CD8-positive, alpha-beta memory T cell (primary cell): Measurements from ENCODE around the gene KRTAP4-9. TPM values are rescaled to one million over a fixed set of nuclear protein-coding genes. Genes with fewer than 3 reads are reported as not detected.
A peak's percentile ranks its signal among the peaks of the same experiment; 100 is the strongest.
"Not testable (repeated sequence)": the region's sequence is repeated elsewhere in the genome, so short reads cannot be mapped to it uniquely, and the experiment has no call there.

Experiments
- CTCF ChIA-PET: fragments of 350-600 bp; sonication (Branson Sonifier 250); formaldehyde crosslinking; loops from one replicate; lab custom pipeline; 2021; ENCODE audit warnings: antibody characterized with exemption; lab: Charles Lee
- POLR2A ChIA-PET: fragments of 350-600 bp; sonication (Branson Sonifier 250); formaldehyde crosslinking; loops from one replicate; lab custom pipeline; 2021; ENCODE audit warnings: antibody characterized with exemption; lab: Charles Lee
- DNase-seq, 5 donors: peaks; one replicate each; pipeline versions ENCODE4 v3.0.0 to v3.0.0-alpha.2; 2020 to 2022; ENCODE audit warnings: mixed read lengths in 1 of 5
- H3K27ac ChIP-seq: one replicate; pipeline ENCODE4 v1.7.0; 2013; ENCODE audit warnings: low read depth, mild to moderate bottlenecking, low read length, moderate library complexity
- H3K27me3 ChIP-seq: 2 replicates; pipeline ENCODE4 v1.7.0; 2013; ENCODE audit warnings: low read length, mild to moderate bottlenecking; ENCODE audit not compliant: insufficient read depth, poor library complexity, severe bottlenecking
- H3K36me3 ChIP-seq: 2 replicates; pipeline ENCODE4 v1.7.0; 2013; ENCODE audit warnings: mild to moderate bottlenecking, low read length, moderate library complexity; ENCODE audit not compliant: insufficient read depth
- H3K4me1 ChIP-seq: 2 replicates; pipeline ENCODE4 v1.7.0; 2013; ENCODE audit warnings: mild to moderate bottlenecking, low read length, moderate library complexity; ENCODE audit not compliant: insufficient read depth
- H3K4me3 ChIP-seq: 2 replicates; pipeline ENCODE4 v1.7.0; 2013; ENCODE audit warnings: mild to moderate bottlenecking, low read length
- H3K9me3 ChIP-seq: 2 replicates; pipeline ENCODE4 v1.7.0; 2013; ENCODE audit warnings: mild to moderate bottlenecking, low read length
- H3K27ac Mint-ChIP-seq, 8 donors: one replicate each; pipeline ENCODE4 v1.8.0; 2020 to 2021; ENCODE audit warnings: mixed read lengths in 8 of 8, mild to moderate bottlenecking in 6 of 8, inconsistent platforms in 3 of 8, moderate library complexity in 3 of 8
- H3K27me3 Mint-ChIP-seq, 2 donors: one replicate each; pipeline ENCODE4 v1.8.0; 2020 to 2021; ENCODE audit warnings: mixed read lengths in 2 of 2, mild to moderate bottlenecking in 1 of 2, moderate library complexity in 1 of 2
- H3K36me3 Mint-ChIP-seq, 3 donors: one replicate each; pipeline ENCODE4 v1.8.0; 2020 to 2021; ENCODE audit warnings: mixed read lengths in 3 of 3, inconsistent platforms in 1 of 3, mild to moderate bottlenecking in 1 of 3
- H3K4me1 Mint-ChIP-seq, 3 donors: one replicate each; pipeline ENCODE4 v1.8.0; 2020 to 2021; ENCODE audit warnings: mixed read lengths in 3 of 3, inconsistent platforms in 1 of 3, mild to moderate bottlenecking in 1 of 3
- H3K4me3 Mint-ChIP-seq, 7 donors: one replicate each; pipeline ENCODE4 v1.8.0; 2020 to 2021; ENCODE audit warnings: mixed read lengths in 7 of 7, mild to moderate bottlenecking in 6 of 7, moderate library complexity in 4 of 7, inconsistent platforms in 2 of 7
- H3K9me3 Mint-ChIP-seq, 5 donors: one replicate each; pipeline ENCODE4 v1.8.0; 2020 to 2022; ENCODE audit warnings: mixed read lengths in 5 of 5, mild to moderate bottlenecking in 3 of 5, moderate library complexity in 2 of 5, inconsistent platforms in 1 of 5
- polyA plus RNA-seq: library from polyadenylated mRNA; unstranded; fragments of 300-500 nt; fragmentation: Illumina TruSeq; gene quantifications from one replicate; pipeline ENCODE4 v1.2.3, GENCODE V29; 2021
- total RNA-seq, 2 experiments: library from RNA; stranded (reverse); gene quantifications; one replicate each; pipeline ENCODE4 v1.2.3, GENCODE V29; 2021

KRTAP4-9 gene
- total and polyA plus RNA-seq, 3 experiments from 2014 or later = not detected

DNA sequence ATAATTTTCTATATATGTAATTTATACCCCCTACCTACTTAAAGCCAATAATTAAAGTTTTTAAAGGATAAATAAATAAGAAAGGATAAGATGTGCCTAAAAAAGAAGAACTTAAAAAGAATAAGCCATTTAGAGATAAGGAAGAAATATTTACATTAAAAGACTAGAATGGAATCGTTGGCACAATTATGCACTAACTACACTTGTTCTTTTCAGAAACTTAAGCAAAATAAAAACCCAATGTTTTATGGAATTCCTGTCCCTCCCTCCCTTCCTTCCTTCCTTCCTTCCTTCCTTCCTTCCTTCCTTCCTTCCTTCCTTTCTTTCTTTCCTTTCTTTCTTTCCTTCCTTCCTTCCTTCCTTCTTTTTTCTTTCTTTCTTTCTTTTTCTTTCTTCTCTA is 39.7 kb downstream of the KRTAP4-9 start:
- Histone ChIP-seq H3K9me3 (no peaks in the 10 kb centered on the region), H3K36me3 (no peaks in the 10 kb centered on the region), H3K27me3 (no peaks in the 10 kb centered on the region), H3K4me1 (no peaks in the 10 kb centered on the region), H3K27ac (no peak overlapping the region), H3K4me3 (no peak overlapping the region)
- Mint-ChIP-seq H3K36me3 (peaks cover 0 to 28% (median 5%) of the 10 kb centered on the region in 3 donors), H3K4me1 (peaks cover 0 to 2% (median 0%) of the 10 kb centered on the region in 3 donors), H3K9me3 (peaks cover 5 to 32% (median 14%) of the 10 kb centered on the region in 5 donors), H3K27me3 (peaks cover 3 to 36% of the 10 kb centered on the region in 2 donors), H3K4me3 (no peak overlapping the region), H3K27ac (peak overlapping the region in 1 of 8 donors; percentile 28)
- CTCF ChIA-PET = no interaction called here
- POLR2A ChIA-PET = no interaction called here
- DNase-seq = no peak

DNA sequence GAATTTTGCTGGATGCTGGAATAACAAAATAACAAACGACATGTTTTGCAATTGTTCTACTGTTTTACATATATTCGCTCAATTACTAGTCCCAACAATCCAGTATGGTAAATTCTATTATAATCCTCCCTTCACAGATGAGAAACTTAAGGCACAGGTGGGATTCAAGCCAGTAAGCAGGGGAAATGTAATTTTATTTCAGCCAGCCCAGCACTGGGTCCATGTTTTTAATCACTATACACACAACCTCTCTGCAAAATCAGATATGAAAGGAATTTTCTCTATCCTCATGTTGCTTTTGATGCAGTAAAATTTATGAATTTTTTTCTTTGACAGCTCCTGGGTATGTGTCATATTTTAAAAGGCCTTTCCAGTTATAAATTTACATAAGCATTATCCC is 40.1 kb downstream of the KRTAP4-9 start:
- ChIA-PET POLR2A (no interaction called here), CTCF (no interaction called here)
- H3K27ac ChIP-seq = no peak overlapping the region
- no peak for DNase-seq
- no peaks in the 10 kb centered on the region for H3K9me3 ChIP-seq
- H3K4me1 ChIP-seq = no peaks in the 10 kb centered on the region
- no peak overlapping the region for H3K4me3 ChIP-seq
- no peaks in the 10 kb centered on the region for H3K27me3 ChIP-seq
- H3K36me3 Mint-ChIP-seq = peaks cover 0 to 28% (median 5%) of the 10 kb centered on the region in 3 donors
- H3K27ac Mint-ChIP-seq = peak overlapping the region in 2 of 8 donors; percentile 7 to 28
- H3K4me3 Mint-ChIP-seq = no peak overlapping the region
- peaks cover 0 to 2% (median 0%) of the 10 kb centered on the region in 3 donors for H3K4me1 Mint-ChIP-seq
- peaks cover 3 to 36% of the 10 kb centered on the region in 2 donors for H3K27me3 Mint-ChIP-seq
- H3K9me3 Mint-ChIP-seq = peaks cover 3 to 32% (median 14%) of the 10 kb centered on the region in 5 donors
- no peaks in the 10 kb centered on the region for H3K36me3 ChIP-seq

DNA sequence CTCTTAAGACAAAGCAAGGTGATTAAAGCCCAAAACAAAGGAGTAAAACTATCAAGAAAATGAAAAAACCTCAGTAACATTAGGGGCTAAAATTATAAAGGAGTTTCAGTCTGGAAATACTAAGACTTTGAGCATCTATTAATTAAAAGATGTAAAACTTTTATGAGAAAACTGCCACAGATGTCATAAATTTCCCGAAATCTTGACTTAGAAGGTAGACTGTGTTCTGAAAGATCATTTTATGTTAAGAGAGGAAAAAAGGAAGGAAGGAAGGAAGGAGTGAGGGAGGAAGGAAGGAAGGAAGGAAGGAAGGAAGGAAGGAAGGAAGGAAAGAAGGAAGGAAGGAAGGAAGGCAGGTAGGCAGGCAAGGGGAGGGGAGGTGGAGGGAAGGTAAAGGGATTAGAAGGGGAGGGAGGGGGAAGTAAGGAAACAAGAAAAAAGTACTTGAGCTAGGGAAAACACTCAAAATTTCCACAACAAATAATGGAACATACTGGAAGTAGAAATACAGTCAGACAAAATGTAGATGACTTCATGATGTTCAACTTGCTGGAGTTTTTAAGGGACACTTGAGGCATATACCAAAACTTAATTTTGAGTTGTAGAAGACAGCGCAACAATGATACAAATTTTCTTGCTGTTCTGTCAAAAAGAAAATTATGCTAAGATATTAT is 42.5 kb downstream of the KRTAP4-9 start:
- H3K36me3 ChIP-seq = no peaks in the 10 kb centered on the region
- POLR2A ChIA-PET = interaction anchor here (0.7 kb wide), 1 partner anchor 87 kb away, joined by 3 read pairs; no protein-coding TSS in a partner anchor
- H3K9me3 ChIP-seq = no peaks in the 10 kb centered on the region
- Mint-ChIP-seq H3K4me1 (peaks cover 0 to 2% (median 0%) of the 10 kb centered on the region in 3 donors), H3K27me3 (peaks cover 3 to 27% of the 10 kb centered on the region in 2 donors), H3K27ac (no peak overlapping the region), H3K36me3 (peaks cover 0 to 13% (median 5%) of the 10 kb centered on the region in 3 donors), H3K9me3 (peaks cover 0 to 18% (median 9%) of the 10 kb centered on the region in 5 donors), H3K4me3 (no peak overlapping the region)
- no peaks in the 10 kb centered on the region for H3K27me3 ChIP-seq
- CTCF ChIA-PET = no interaction called here
- no peak for DNase-seq
- no peak overlapping the region for H3K27ac ChIP-seq
- H3K4me1 ChIP-seq = no peaks in the 10 kb centered on the region
- H3K4me3 ChIP-seq = no peak overlapping the region

DNA sequence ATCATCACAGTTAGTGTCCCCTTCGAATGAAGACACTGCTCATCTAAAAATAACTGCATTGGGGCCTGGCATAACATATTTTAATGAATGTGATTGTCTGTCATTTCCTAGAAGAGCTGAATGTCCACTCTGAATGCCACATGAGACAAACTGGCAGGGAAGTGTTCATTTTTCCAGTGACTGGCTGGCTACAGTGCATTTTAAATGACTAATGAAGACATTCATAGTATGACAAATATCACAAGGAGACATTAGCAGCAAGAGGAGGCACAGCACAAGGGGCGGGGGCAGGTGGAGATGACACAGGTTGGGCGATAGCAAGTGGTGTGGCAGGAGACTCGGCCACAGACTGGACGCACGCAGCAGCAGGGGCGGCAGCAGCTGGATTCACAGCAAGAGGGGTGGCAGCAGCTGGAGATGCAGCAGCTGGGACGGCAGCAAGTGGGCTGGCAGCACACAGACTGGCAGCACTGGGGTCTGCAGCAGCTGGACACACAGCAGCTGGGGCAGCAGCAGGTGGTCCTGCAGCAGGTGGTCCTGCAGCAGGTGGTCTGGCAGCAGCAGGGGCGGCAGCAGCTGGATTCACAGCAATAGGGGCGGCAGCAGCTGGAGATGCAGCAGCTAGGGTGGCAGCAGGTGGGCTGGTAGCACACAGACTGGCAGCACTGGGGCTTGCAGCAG is 43.9 kb downstream of the KRTAP4-9 start:
- H3K9me3 ChIP-seq, H3K4me1 ChIP-seq, POLR2A ChIA-PET, H3K4me1 Mint-ChIP-seq, H3K9me3 Mint-ChIP-seq, H3K27me3 ChIP-seq, H3K36me3 ChIP-seq, CTCF ChIA-PET, H3K27ac Mint-ChIP-seq, DNase-seq, H3K4me3 Mint-ChIP-seq, H3K4me3 ChIP-seq, H3K36me3 Mint-ChIP-seq, H3K27ac ChIP-seq: not testable (repeated sequence)
- H3K27me3 Mint-ChIP-seq = peaks cover 7 to 35% of the 10 kb centered on the region in 2 donors

DNA sequence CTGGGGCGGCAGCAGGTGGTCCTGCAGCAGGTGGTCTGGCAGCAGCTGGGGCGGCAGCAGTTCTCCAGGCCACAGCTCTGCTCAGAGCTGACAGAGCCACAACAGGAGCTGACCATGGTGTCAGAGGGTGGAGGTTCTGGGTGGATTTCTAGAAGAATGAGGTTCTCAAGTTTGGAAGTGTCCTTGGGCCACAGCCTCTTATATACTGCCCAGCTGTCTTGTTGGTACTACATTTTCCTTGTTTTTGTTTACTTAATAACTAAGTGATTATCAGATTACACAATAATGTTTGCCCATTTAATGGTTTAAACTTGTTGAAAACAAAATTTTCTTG is 44.4 kb downstream of the KRTAP4-9 start, which contains the start of gene KRTAP4-5:
KRTAP4-5 (minus strand) TSS at position 174 of the 334 bp plus-strand sequence; CDS start at position 116, 58 bp downstream.
- peaks cover 0 to 2% (median 0%) of the 10 kb centered on the region in 3 donors for H3K4me1 Mint-ChIP-seq
- H3K27me3 ChIP-seq = no peaks in the 10 kb centered on the region
- CTCF ChIA-PET = no interaction called here

DNA sequence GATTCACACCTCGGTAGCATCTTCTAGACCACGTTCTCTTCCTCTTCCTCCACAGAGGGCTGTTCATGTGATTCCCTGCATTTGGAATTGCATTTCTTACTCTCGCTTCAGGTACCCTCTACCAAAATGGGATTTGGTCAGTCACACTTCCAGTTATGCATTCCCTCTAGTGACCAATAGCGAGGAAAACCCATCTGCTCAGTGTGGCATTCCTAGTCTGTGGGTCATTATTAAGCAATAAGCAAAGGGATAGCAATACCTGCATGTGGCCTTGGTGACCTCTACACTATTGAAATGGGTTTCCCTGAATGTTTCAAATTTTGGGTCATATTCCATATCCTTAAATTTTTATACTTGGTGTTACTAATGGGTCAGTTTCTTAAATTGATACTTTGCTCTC is 44.8 kb downstream of the KRTAP4-9 start:
- Mint-ChIP-seq H3K27ac (no peak overlapping the region), H3K36me3 (peaks cover 0 to 1% (median 0%) of the 10 kb centered on the region in 3 donors), H3K4me3 (no peak overlapping the region), H3K4me1 (peaks cover 0 to 2% (median 0%) of the 10 kb centered on the region in 3 donors), H3K9me3 (peaks cover 0 to 3% (median 0%) of the 10 kb centered on the region in 5 donors), H3K27me3 (peaks cover 7 to 41% of the 10 kb centered on the region in 2 donors)
- Histone ChIP-seq H3K27me3 (no peaks in the 10 kb centered on the region), H3K9me3 (no peaks in the 10 kb centered on the region), H3K4me1 (no peaks in the 10 kb centered on the region), H3K4me3 (no peak overlapping the region), H3K36me3 (no peaks in the 10 kb centered on the region), H3K27ac (no peak overlapping the region)
- no peak for DNase-seq
- ChIA-PET CTCF (no interaction called here), POLR2A (no interaction called here)

More for the DNA sequence above, 44.4 kb downstream of the KRTAP4-9 start, which contains the start of gene KRTAP4-5:
- H3K36me3 Mint-ChIP-seq = peaks cover 0 to 1% (median 0%) of the 10 kb centered on the region in 3 donors
- Histone ChIP-seq H3K4me1 (no peaks in the 10 kb centered on the region), H3K4me3 (no peak within 1 kb of the TSS), H3K27ac (no peak within 1 kb of the TSS), H3K9me3 (no peaks in the 10 kb centered on the region), H3K36me3 (no peaks in the 10 kb centered on the region)
- no peak within 1 kb of the TSS for H3K27ac Mint-ChIP-seq
- no peak within 1 kb of the TSS for H3K4me3 Mint-ChIP-seq
- peaks cover 7 to 37% of the 10 kb centered on the region in 2 donors for H3K27me3 Mint-ChIP-seq
- peaks cover 0 to 4% (median 0%) of the 10 kb centered on the region in 5 donors for H3K9me3 Mint-ChIP-seq
- no peak for DNase-seq
- POLR2A ChIA-PET = no interaction called here

DNA sequence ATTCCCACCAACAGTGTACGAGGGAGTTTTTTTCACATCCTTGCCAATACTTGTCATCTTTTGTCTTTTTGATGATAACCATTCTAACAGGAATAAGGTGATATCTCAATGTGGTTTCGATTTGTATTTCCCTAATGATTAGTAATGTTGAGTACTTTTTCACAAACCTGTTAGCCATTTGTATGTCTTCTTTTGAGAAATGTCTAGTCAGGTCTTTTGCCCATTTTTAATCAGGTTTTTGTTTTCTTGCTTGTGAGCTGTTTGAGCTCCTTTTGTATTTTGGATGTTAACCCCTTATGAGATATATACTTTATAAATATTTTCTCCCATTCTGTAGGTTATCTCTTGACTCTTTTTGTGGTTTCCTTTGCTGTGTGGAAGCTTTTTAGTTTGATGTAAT is 46.3 kb downstream of the KRTAP4-9 start:
- Histone ChIP-seq H3K27ac (no peak overlapping the region), H3K9me3 (no peaks in the 10 kb centered on the region), H3K4me3 (no peak overlapping the region), H3K36me3 (no peaks in the 10 kb centered on the region), H3K4me1 (no peaks in the 10 kb centered on the region), H3K27me3 (no peaks in the 10 kb centered on the region)
- H3K9me3 Mint-ChIP-seq = no peaks in the 10 kb centered on the region
- no peak for DNase-seq
- ChIA-PET POLR2A (no interaction called here), CTCF (no interaction called here)
- no peak overlapping the region for H3K27ac Mint-ChIP-seq
- peaks cover 7 to 45% of the 10 kb centered on the region in 2 donors for H3K27me3 Mint-ChIP-seq
- no peaks in the 10 kb centered on the region for H3K36me3 Mint-ChIP-seq
- H3K4me3 Mint-ChIP-seq = no peak overlapping the region
- peaks cover 0 to 2% (median 0%) of the 10 kb centered on the region in 3 donors for H3K4me1 Mint-ChIP-seq

DNA sequence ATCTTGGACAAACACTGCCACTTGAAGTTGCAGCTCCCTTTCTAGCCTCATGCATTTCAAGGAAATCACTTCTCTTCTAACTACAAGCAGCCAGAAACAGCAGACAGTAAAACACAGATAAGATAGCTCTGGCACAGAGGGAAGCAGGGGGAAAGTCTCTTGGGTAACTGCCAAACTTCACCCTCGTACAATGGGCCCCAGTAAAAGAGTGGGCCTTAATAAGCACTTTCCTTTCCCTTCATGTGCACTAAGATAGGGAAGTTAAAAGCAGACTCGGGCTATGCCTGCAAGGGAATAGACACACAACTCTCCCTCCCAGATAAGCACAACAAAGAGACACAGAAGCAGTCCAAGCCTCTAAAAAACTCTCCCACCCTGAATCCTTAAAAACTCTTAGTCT is 48.7 kb downstream of the KRTAP4-9 start:
- no peaks in the 10 kb centered on the region for H3K4me1 ChIP-seq
- CTCF ChIA-PET = no interaction called here
- POLR2A ChIA-PET = no interaction called here
- H3K36me3 ChIP-seq = no peaks in the 10 kb centered on the region
- Mint-ChIP-seq H3K36me3 (peaks cover 0 to 4% (median 0%) of the 10 kb centered on the region in 3 donors), H3K27ac (no peak overlapping the region), H3K27me3 (peaks cover 18 to 53% of the 10 kb centered on the region in 2 donors), H3K9me3 (no peaks in the 10 kb centered on the region), H3K4me3 (no peak overlapping the region), H3K4me1 (no peaks in the 10 kb centered on the region)
- H3K27me3 ChIP-seq = peaks cover under 1% of the 10 kb centered on the region
- no peak for DNase-seq
- H3K9me3 ChIP-seq = no peaks in the 10 kb centered on the region
- H3K27ac ChIP-seq = no peak overlapping the region
- no peak overlapping the region for H3K4me3 ChIP-seq
